HEK293 (cell line): Measurements from ENCODE around the gene MUC7.

ENCODE experiments used
- CTCF ChIA-PET: fragments of 350-600 bp; formaldehyde crosslinking; extraction: SDS; loops from one replicate; lab custom pipeline; 2021; ENCODE audit warnings: antibody characterized with exemption; lab: Yijun Ruan, JAX
- POLR2A ChIA-PET: fragments of 300-600 bp; formaldehyde crosslinking; extraction: SDS; loops from one replicate; lab custom pipeline; 2020; ENCODE audit warnings: antibody characterized with exemption, inconsistent platforms; lab: Yijun Ruan, JAX
- H3K27ac ChIP-seq: fragments of 200-500 bp; sonication (Bioruptor generic); 2 replicates; pipeline ENCODE4 v1.5.1; 2014; ENCODE audit warnings: low read depth, low read length, control low read depth, inconsistent platforms; ENCODE audit errors: extremely low read depth
- H3K36me3 ChIP-seq, 2 experiments: fragments of 200-500 bp in 1 of 2; sonication (Bioruptor generic) in 1 of 2; 1 replicate in 1 of 2; 2 replicates in 1 of 2; pipeline ENCODE4 v1.5.1; 2014 to 2017; ENCODE audit warnings: inconsistent platforms in 2 of 2, low read length in 2 of 2; ENCODE audit not compliant: control insufficient read depth in 2 of 2, insufficient read depth in 1 of 2
- H3K4me1 ChIP-seq: fragments of 200-500 bp; sonication (Bioruptor generic); 2 replicates; pipeline ENCODE4 v1.5.1; 2014; ENCODE audit warnings: mild to moderate bottlenecking, low read length, inconsistent platforms; ENCODE audit not compliant: control insufficient read depth, insufficient read depth
- H3K4me3 ChIP-seq: 2 replicates; pipeline ENCODE4 v1.5.1; 2011; ENCODE audit warnings: low read depth, mild to moderate bottlenecking, control low read depth, low read length, moderate library complexity
- H3K9me3 ChIP-seq: fragments of 200-500 bp; sonication (Bioruptor generic); 2 replicates; pipeline ENCODE4 v1.5.1; 2014; ENCODE audit warnings: low read depth, low read length, inconsistent platforms; ENCODE audit not compliant: control insufficient read depth, insufficient read depth
- BCL11A ChIP-seq: fragments of 450-650 bp; formaldehyde crosslinking; IDR thresholded peaks from 2 replicates; pipeline ENCODE4 v1.5.1; 2016; ENCODE audit warnings: low read depth, missing biosample characterization, missing genetic modification characterization
- BCL6B ChIP-seq: fragments of 450-650 bp; formaldehyde crosslinking; IDR thresholded peaks from 2 replicates; pipeline ENCODE4 v1.5.1; 2017; ENCODE audit warnings: missing biosample characterization, missing genetic modification characterization
- HOXC10 ChIP-seq: sonication (generic); formaldehyde crosslinking; IDR thresholded peaks from 2 replicates; pipeline ENCODE4 v1.8.1; 2023; ENCODE audit warnings: mild to moderate bottlenecking, missing genetic modification reagents
- OVOL3 ChIP-seq: fragments of 450-650 bp; formaldehyde crosslinking; IDR thresholded peaks from 2 replicates; pipeline ENCODE4 v1.5.1; 2016; ENCODE audit warnings: missing biosample characterization, missing genetic modification characterization
- ZBTB10 ChIP-seq: fragments of 450-650 bp; formaldehyde crosslinking; IDR thresholded peaks from 2 replicates; pipeline ENCODE4 v1.5.1; 2016; ENCODE audit warnings: missing biosample characterization, missing genetic modification characterization
- ZBTB11 ChIP-seq: fragments of 450-650 bp; formaldehyde crosslinking; conservative IDR thresholded peaks from 2 replicates; pipeline ENCODE4 v1.5.1; 2016; ENCODE audit warnings: low read depth, missing biosample characterization, missing genetic modification characterization
- ZBTB48 ChIP-seq: fragments of 450-650 bp; formaldehyde crosslinking; IDR thresholded peaks from 2 replicates; pipeline ENCODE4 v1.5.1; 2016; ENCODE audit warnings: missing biosample characterization, missing genetic modification characterization
- ZBTB7A ChIP-seq: fragments of 450-650 bp; formaldehyde crosslinking; IDR thresholded peaks from 2 replicates; pipeline ENCODE4 v1.5.1; 2016; ENCODE audit warnings: low read depth, missing biosample characterization, missing genetic modification characterization
- ZFP37 ChIP-seq: fragments of 450-650 bp; formaldehyde crosslinking; IDR thresholded peaks from 2 replicates; pipeline ENCODE4 v1.5.1; 2016; ENCODE audit warnings: missing biosample characterization, missing genetic modification characterization
- ZNF148 ChIP-seq: fragments of 450-650 bp; formaldehyde crosslinking; IDR thresholded peaks from 2 replicates; pipeline ENCODE4 v1.5.0; 2017; ENCODE audit warnings: missing biosample characterization, missing genetic modification characterization, borderline replicate concordance
- ZNF223 ChIP-seq: fragments of 450-650 bp; formaldehyde crosslinking; IDR thresholded peaks from 2 replicates; pipeline ENCODE4 v1.5.1; 2016; ENCODE audit warnings: missing biosample characterization, missing genetic modification characterization
- ZNF266 ChIP-seq: fragments of 450-650 bp; formaldehyde crosslinking; IDR thresholded peaks from 2 replicates; pipeline ENCODE4 v1.5.1; 2016; ENCODE audit warnings: missing biosample characterization, missing genetic modification characterization, low read depth
- ZNF280D ChIP-seq: fragments of 450-650 bp; formaldehyde crosslinking; IDR thresholded peaks from 2 replicates; pipeline ENCODE4 v1.5.1; 2016; ENCODE audit warnings: missing biosample characterization, missing genetic modification characterization
- ZNF362 ChIP-seq: fragments of 450-650 bp; formaldehyde crosslinking; IDR thresholded peaks from 2 replicates; pipeline ENCODE4 v1.5.1; 2016; ENCODE audit warnings: missing biosample characterization, missing genetic modification characterization
- ZNF513 ChIP-seq: fragments of 450-650 bp; IDR thresholded peaks from 2 replicates; pipeline ENCODE4 v1.5.1; 2018; ENCODE audit warnings: missing biosample characterization, missing genetic modification characterization
- ZNF521 ChIP-seq: fragments of 450-650 bp; formaldehyde crosslinking; IDR thresholded peaks from 2 replicates; pipeline ENCODE4 v1.5.1; 2017; ENCODE audit warnings: missing biosample characterization, mild to moderate bottlenecking, missing genetic modification characterization
- ZNF624 ChIP-seq: fragments of 450-650 bp; formaldehyde crosslinking; IDR thresholded peaks from 2 replicates; pipeline ENCODE4 v1.5.1; 2017; ENCODE audit warnings: missing biosample characterization, missing genetic modification characterization
- ZXDB ChIP-seq: fragments of 450-650 bp; formaldehyde crosslinking; IDR thresholded peaks from 2 replicates; pipeline ENCODE4 v1.5.1; 2016; ENCODE audit warnings: missing biosample characterization, missing genetic modification characterization

MUC7 gene

GRCh38 chr4:70508801-70509200 is 36.8 kb downstream of the MUC7 start:
- TF ChIP-seq ZNF521 (tag by site-specific recombination) (no peak), ZNF362 (tag by site-specific recombination) (no peak), ZNF280D (tag by site-specific recombination) (no peak), ZNF266 (no peak), ZXDB (no peak), ZBTB11 (tag by site-specific recombination) (no peak), OVOL3 (tag by site-specific recombination) (no peak), ZNF624 (no peak)
- TF ChIP-seq, all 188 proteins: peak for 0
- CTCF ChIA-PET, result interaction anchor here (0.6 kb wide), 2 partner anchors 25 to 35 kb away, joined by 3 read pairs; no protein-coding TSS in a partner anchor
- H3K4me1 ChIP-seq, result no peaks in the 10 kb centered on the region
- POLR2A ChIA-PET, result interaction anchor here (0.6 kb wide), 1 partner anchor 14 kb away, joined by 5 read pairs; no protein-coding TSS in a partner anchor
- H3K27ac ChIP-seq, result no peak overlapping the region
- H3K4me3 ChIP-seq, result no peak overlapping the region
- no peaks in the 10 kb centered on the region for H3K36me3 ChIP-seq
- H3K9me3 ChIP-seq, result no peaks in the 10 kb centered on the region

GRCh38 chr4:70511365-70511764 is 39.4 kb downstream of the MUC7 start:
- H3K36me3 ChIP-seq, result no peaks in the 10 kb centered on the region
- CTCF ChIA-PET, result interaction anchor here (0.7 to 1.0 kb wide), 2 partner anchors 10 to 30 kb away, joined by 3 read pairs; no protein-coding TSS in a partner anchor
- POLR2A ChIA-PET, result no interaction called here
- TF ChIP-seq ZBTB7A, result no peak
- no peak for TF ChIP-seq ZBTB10
- no peak for TF ChIP-seq BCL6B (tag by site-specific recombination)
- TF ChIP-seq ZNF513 (tag by site-specific recombination), result no peak
- no peak for TF ChIP-seq ZNF223 (tag by site-specific recombination)
- no peak for TF ChIP-seq HOXC10
- TF ChIP-seq BCL11A (tag by site-specific recombination), result no peak
- TF ChIP-seq ZBTB48 (tag by site-specific recombination), result no peak
- no peak for TF ChIP-seq ZNF148 (tag by site-specific recombination)
- TF ChIP-seq ZFP37 (tag by site-specific recombination), result no peak

More at GRCh38 chr4:70511365-70511764, 39.4 kb downstream of the MUC7 start:
- H3K9me3 ChIP-seq, result no peaks in the 10 kb centered on the region
- no peak overlapping the region for H3K4me3 ChIP-seq
- no peak overlapping the region for H3K27ac ChIP-seq
- H3K4me1 ChIP-seq, result no peaks in the 10 kb centered on the region
